Adrenal gland (tissue), 5 donors: ENCODE results near the gene ADGRB3.

Source experiments
- CTCF ChIP-seq, 6 experiments: fragments of 450-650 bp in 4 of 6; fragments of 200-600 bp in 2 of 6; sonication (generic) in 1 of 6; IDR thresholded peaks; 1 replicate in 5 of 6; 2 replicates in 1 of 6; pipeline versions ENCODE4 v1.5.1 to v1.8.0; 2016 to 2021; ENCODE audit warnings: antibody characterized with exemption in 6 of 6, mild to moderate bottlenecking in 2 of 6, moderate library complexity in 1 of 6
- POLR2A ChIP-seq, 2 donors: fragments of 450-650 bp; IDR thresholded peaks; one replicate each; pipeline ENCODE4 v1.6.1; 2017; ENCODE audit warnings: antibody characterized with exemption in 2 of 2, mild to moderate bottlenecking in 2 of 2, moderate library complexity in 1 of 2
- donor health status: DM: no; HTN: no; CAD: no.

GRCh38 chr6:68651011-68651985 is 16.2 kb downstream of the ADGRB3 start:
- TF ChIP-seq CTCF (IDR thresholded peaks at IDR 0.05): no peak
- no peak for TF ChIP-seq POLR2A (IDR thresholded peaks at IDR 0.05)
